Stimulated activated CD8-positive, alpha-beta memory T cell treated with anti-CD3 and anti-CD28 coated beads, Interleukin-2, amount 100 ng/mL, for 48 hours (primary cell): ENCODE measurements around the gene HHATL.

Source experiments
- DNase-seq, 2 donors: peaks; one replicate each; pipeline ENCODE4 v3.0.0-alpha.2; 2020; ENCODE audit warnings: low read depth in 2 of 2

The HHATL gene

GRCh38 chr3:42698911-42699230 is 3.7 kb downstream of the HHATL start:
- DNase-seq: no peak

GRCh38 chr3:42698216-42698910 is 4.2 kb downstream of the HHATL start:
- DNase-seq: no peak

GRCh38 chr3:42697289-42698051 is 5.1 kb downstream of the HHATL start:
- no peak for DNase-seq

- no peak for DNase-seq
These were observed 6.0 kb downstream of the HHATL start for GRCh38 chr3:42696356-42697288.

- no peak for DNase-seq
These were observed 8.2 kb downstream of the HHATL start for GRCh38 chr3:42694366-42694765.

- DNase-seq: no peak
These were observed 9.1 kb downstream of the HHATL start for GRCh38 chr3:42693530-42693930.

- DNase-seq: no peak
These were observed 9.7 kb downstream of the HHATL start for GRCh38 chr3:42692667-42693529.

- no peak for DNase-seq
These were observed 10.6 kb downstream of the HHATL start for GRCh38 chr3:42691816-42692666.

- DNase-seq: no peak
These were observed 11.6 kb downstream of the HHATL start for GRCh38 chr3:42690766-42691680.

GRCh38 chr3:42690191-42690590 is 12.4 kb downstream of the HHATL start:
- DNase-seq: no peak

GRCh38 chr3:42689421-42690014 is 13.1 kb downstream of the HHATL start:
- no peak for DNase-seq

- DNase-seq: no peak
These were observed 13.8 kb downstream of the HHATL start for GRCh38 chr3:42688487-42689420.

- DNase-seq: no peak
These were observed 14.6 kb downstream of the HHATL start for GRCh38 chr3:42688016-42688415.

GRCh38 chr3:42686832-42687650 is 15.6 kb downstream of the HHATL start:
- no peak for DNase-seq

- DNase-seq: no peak
These were observed 16.4 kb downstream of the HHATL start for GRCh38 chr3:42685891-42686820.

GRCh38 chr3:42685363-42685881 is 17.2 kb downstream of the HHATL start, which contains the start of gene KLHL40:
TSS of gene KLHL40 (plus strand) at chr3:42685537. CDS start at chr3:42685619, 82 bp downstream.
- no peak for DNase-seq
